IMR-90 (cell line): ENCODE data around the gene GRIK3. TPM values are rescaled to one million over a fixed set of nuclear protein-coding genes. Genes with fewer than 3 reads are reported as not detected.

Experiments used
- ATAC-seq: fragments of 200-7000 bp; cut with Tn5 transposase; 2 replicates; pipeline ENCODE4 v1.9.1; 2020; ENCODE audit warnings: low read depth, mild to moderate bottlenecking, moderate library complexity
- BruUV-seq: library from RNA; stranded (reverse); fragments of 400-500 nt; replicated peaks from 2 replicates; lab custom pipeline; 2021; lab: Mats Ljungman, UMichigan
- CTCF ChIA-PET: fragments of 300-600 bp; formaldehyde crosslinking; extraction: SDS; loops from one replicate; lab custom pipeline; 2021; ENCODE audit warnings: antibody characterized with exemption; lab: Yijun Ruan, JAX
- POLR2A ChIA-PET: fragments of 300-600 bp; sonication (Branson Sonifier 250); formaldehyde crosslinking; loops from one replicate; lab custom pipeline; 2022; ENCODE audit warnings: antibody characterized with exemption; ENCODE audit not compliant: unreplicated experiment; lab: Charles Lee
- DNase-seq: peaks from one replicate; pipeline ENCODE4 v3.0.0; 2013
- H2AFZ ChIP-seq: replicated peaks from 2 replicates; pipeline ENCODE3; 2013; ENCODE audit warnings: low read length, mild to moderate bottlenecking; ENCODE audit not compliant: poor library complexity
- H2AK5ac ChIP-seq: 2 replicates; pipeline ENCODE4 v1.6.1; 2013; ENCODE audit warnings: low read depth, low read length, inconsistent platforms
- H2AK9ac ChIP-seq: replicated peaks from 2 replicates; pipeline ENCODE3; 2013; ENCODE audit warnings: mild to moderate bottlenecking, low read depth, low read length, moderate library complexity; ENCODE audit not compliant: poor library complexity
- H2BK120ac ChIP-seq: 2 replicates; pipeline ENCODE4 v1.6.1; 2013; ENCODE audit warnings: low read depth, low read length, inconsistent platforms
- H2BK15ac ChIP-seq: 3 replicates; pipeline ENCODE4 v1.6.1; 2013; ENCODE audit warnings: low read depth, low read length, inconsistent platforms
- H2BK20ac ChIP-seq: 2 replicates; pipeline ENCODE4 v1.6.1; 2013; ENCODE audit warnings: low read depth, mild to moderate bottlenecking, inconsistent platforms, low read length, moderate library complexity
- H2BK5ac ChIP-seq: 2 replicates; pipeline ENCODE4 v1.6.1; 2013; ENCODE audit warnings: mild to moderate bottlenecking, low read depth, low read length, inconsistent platforms; ENCODE audit not compliant: poor library complexity, severe bottlenecking
- H3K14ac ChIP-seq: replicated peaks from 2 replicates; pipeline ENCODE4 v1.6.1; 2013; ENCODE audit warnings: low read depth, low read length, inconsistent platforms
- H3K18ac ChIP-seq: 2 replicates; pipeline ENCODE4 v1.6.1; 2013; ENCODE audit warnings: low read depth, low read length, control low read depth
- H3K23ac ChIP-seq: 2 replicates; pipeline ENCODE4 v1.6.1; 2013; ENCODE audit warnings: low read depth, low read length, inconsistent platforms
- H3K27ac ChIP-seq: 2 replicates; pipeline ENCODE4 v1.5.1; 2013; ENCODE audit warnings: mild to moderate bottlenecking, control low read depth, low read length; ENCODE audit not compliant: insufficient read depth
- H3K27me3 ChIP-seq: 2 replicates; pipeline ENCODE4 v1.6.1; 2013; ENCODE audit warnings: low read length; ENCODE audit not compliant: control insufficient read depth, insufficient read depth
- H3K36me3 ChIP-seq: 2 replicates; pipeline ENCODE4 v1.6.1; 2013; ENCODE audit warnings: low read length, mixed read lengths; ENCODE audit not compliant: control insufficient read depth, insufficient read depth
- H3K4ac ChIP-seq: 2 replicates; pipeline ENCODE4 v1.6.1; 2013; ENCODE audit warnings: low read depth, low read length, inconsistent platforms
- H3K4me1 ChIP-seq: 2 replicates; pipeline ENCODE4 v1.6.1; 2013; ENCODE audit warnings: low read length, mixed read lengths; ENCODE audit not compliant: control insufficient read depth, insufficient read depth
- H3K4me2 ChIP-seq: 2 replicates; pipeline ENCODE4 v1.6.1; 2013; ENCODE audit warnings: low read depth, mild to moderate bottlenecking, control low read depth, low read length, moderate library complexity
- H3K4me3 ChIP-seq: 2 replicates; pipeline ENCODE4 v1.5.1; 2013; ENCODE audit warnings: low read depth, mild to moderate bottlenecking, control low read depth, low read length, moderate library complexity; ENCODE audit not compliant: insufficient read depth
- H3K56ac ChIP-seq: 2 replicates; pipeline ENCODE4 v1.6.1; 2013; ENCODE audit warnings: low read length, inconsistent platforms; ENCODE audit not compliant: insufficient read depth; ENCODE audit errors: extremely low read depth
- H3K79me1 ChIP-seq, 2 experiments: 2 replicates each; pipeline ENCODE4 v1.6.1; 2013; ENCODE audit warnings: low read length in 2 of 2, inconsistent platforms in 1 of 2, low read depth in 1 of 2
- H3K9ac ChIP-seq: 2 replicates; pipeline ENCODE4 v1.6.1; 2013; ENCODE audit warnings: low read depth, low read length, control low read depth
- H3K9me1 ChIP-seq: 2 replicates; pipeline ENCODE4 v1.6.1; 2013; ENCODE audit warnings: low read length, inconsistent platforms; ENCODE audit not compliant: insufficient read depth
- H3K9me3 ChIP-seq: 2 replicates; pipeline ENCODE4 v1.6.1; 2013; ENCODE audit warnings: low read length; ENCODE audit not compliant: control insufficient read depth, insufficient read depth
- H4K20me1 ChIP-seq: 2 replicates; pipeline ENCODE4 v1.6.1; 2013; ENCODE audit warnings: low read length, inconsistent platforms; ENCODE audit not compliant: insufficient read depth
- H4K5ac ChIP-seq: 2 replicates; pipeline ENCODE4 v1.6.1; 2013; ENCODE audit warnings: mild to moderate bottlenecking, low read depth, low read length, control low read depth
- H4K8ac ChIP-seq, 2 experiments: 2 replicates each; pipeline ENCODE4 v1.6.1; 2013; ENCODE audit warnings: low read depth in 2 of 2, low read length in 2 of 2, control low read depth in 1 of 2, inconsistent platforms in 1 of 2
- H4K91ac ChIP-seq: 2 replicates; pipeline ENCODE4 v1.6.1; 2013; ENCODE audit warnings: low read depth, low read length, inconsistent platforms; ENCODE audit not compliant: insufficient read depth
- BHLHE40 ChIP-seq: fragments of 150-350 bp; IDR thresholded peaks from 2 replicates; pipeline ENCODE4 v1.6.1; 2016; ENCODE audit warnings: mild to moderate bottlenecking, low read depth, low read length
- CEBPB ChIP-seq: IDR thresholded peaks from 2 replicates; pipeline ENCODE4 v1.6.1; 2012; ENCODE audit warnings: low read depth, low read length, improper control_type of control experiment
- CHD1 ChIP-seq: IDR thresholded peaks from 2 replicates; pipeline ENCODE4 v1.6.1; 2012; ENCODE audit warnings: low read depth, low read length, improper control_type of control experiment
- MAFK ChIP-seq: IDR thresholded peaks from 2 replicates; pipeline ENCODE4 v1.6.1; 2012; ENCODE audit warnings: low read depth, low read length, improper control_type of control experiment
- MXI1 ChIP-seq: IDR thresholded peaks from 2 replicates; pipeline ENCODE4 v1.6.1; 2012; ENCODE audit warnings: low read depth, mild to moderate bottlenecking, low read length, moderate library complexity, borderline replicate concordance
- NFE2L2 ChIP-seq: fragments of 150-350 bp; IDR thresholded peaks from 2 replicates; pipeline ENCODE4 v1.6.1; 2016; ENCODE audit warnings: low read depth, mild to moderate bottlenecking, low read length
- RAD21 ChIP-seq: IDR thresholded peaks from 2 replicates; pipeline ENCODE4 v1.6.1; 2012; ENCODE audit warnings: low read length, improper control_type of control experiment
- SMC3 ChIP-seq: fragments of 150-350 bp; IDR thresholded peaks from 2 replicates; pipeline ENCODE4 v1.6.1; 2016; ENCODE audit warnings: low read depth, mild to moderate bottlenecking, antibody characterized with exemption, low read length, moderate library complexity
- WGBS, 2 experiments: methylation state at CpG; one replicate each; pipeline versions ENCODE4 v1.1.5 to v1.1.7; 2013; ENCODE audit warnings: missing lambda C conversion rate in 2 of 2; ENCODE audit not compliant: insufficient read length in 1 of 2; ENCODE audit errors: extremely low coverage in 2 of 2; 5-methylcytosine and 5-hydroxymethylcytosine counted together
- dilution Hi-C: fragments of 300-500 bp; cut with HindIII; formaldehyde crosslinking; loops from one replicate; pipeline ENCODE4 v1.14.3; 2018; ENCODE audit warnings: low sequenced_read_pairs; ENCODE audit not compliant: unreplicated experiment
- in situ Hi-C: fragments of 300-500 bp; cut with MboI; formaldehyde crosslinking; loops from 3 replicates; pipeline ENCODE4 v1.14.3; 2019; ENCODE audit warnings: low sequenced_read_pairs, inconsistent platforms, mixed read lengths
- intact Hi-C: fragments of 100-400 bp; cut with micrococcal nuclease; formaldehyde crosslinking; loops from 2 replicates; pipeline ENCODE4 v1.10.0; 2022
- polyA plus RNA-seq, 3 experiments: library from polyadenylated mRNA; depleted of rRNA; stranded (reverse); fragments of >200 nt; gene quantifications; 2 replicates each; pipeline ENCODE4 v1.2.3, GENCODE V29; 2012; ENCODE audit warnings: low replicate concordance in 1 of 3
- total RNA-seq: library from RNA; depleted of rRNA; stranded (reverse); fragments of >200 nt; gene quantifications from 2 replicates; pipeline ENCODE4 v1.2.3, GENCODE V29; 2012
- TF ChIP-seq, protein P1 (sequence below): fragments of 150-350 bp; IDR thresholded peaks from 2 replicates; pipeline ENCODE4 v1.6.1; 2017; ENCODE audit warnings: mild to moderate bottlenecking, antibody characterized with exemption, low read length, low read depth
- TF ChIP-seq, protein P2 (sequence below): conservative IDR thresholded peaks from 2 replicates; pipeline ENCODE4 v1.5.1; 2012; ENCODE audit warnings: mild to moderate bottlenecking, low read depth, low read length, improper control_type of control experiment

Gene GRIK3
- total and polyA plus RNA-seq, 2 of the 4 experiments (the other 2 are of a cell fraction), result not detected

DNA sequence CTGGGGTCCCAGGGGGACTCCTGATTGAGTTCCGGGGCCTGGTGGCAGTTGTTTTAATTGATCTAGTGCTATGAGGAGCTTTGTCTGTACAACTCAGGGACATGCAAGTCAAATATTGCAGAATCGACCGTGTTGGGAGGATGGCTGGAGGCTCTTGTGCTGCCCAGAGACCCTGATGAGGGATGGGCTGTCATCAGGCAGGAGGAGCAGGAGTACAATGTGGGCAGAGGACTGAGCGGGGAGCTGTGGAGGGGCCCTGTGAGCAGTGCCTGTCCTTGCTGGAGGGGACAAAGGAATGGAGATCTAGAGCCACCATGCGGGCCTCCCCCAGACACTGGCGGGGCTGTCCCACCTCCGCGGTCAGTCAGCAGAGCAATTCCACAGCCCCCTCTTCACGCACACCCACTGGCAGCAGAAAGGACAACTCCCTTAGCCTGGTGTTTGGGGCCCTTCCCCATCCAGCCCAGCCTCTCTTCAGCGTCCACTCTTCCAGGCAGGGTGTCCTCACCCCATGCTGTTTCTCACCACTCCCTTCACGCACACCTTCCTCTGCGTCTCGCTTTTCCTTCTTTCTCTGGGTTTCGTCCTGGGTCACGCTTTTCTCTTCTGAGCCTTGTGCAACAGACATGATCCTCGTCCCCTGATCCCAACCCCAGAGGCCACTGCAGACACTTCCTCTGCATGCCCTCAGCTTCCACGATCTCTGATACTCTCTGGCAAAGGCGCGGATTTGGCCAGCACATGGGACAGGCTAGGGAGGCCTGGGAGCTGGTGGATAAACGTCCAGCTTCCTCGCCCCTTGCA, 122.6 kb downstream of the GRIK3 start:
- H2AK5ac ChIP-seq, result no peak overlapping the region
- H3K4ac ChIP-seq, result no peak overlapping the region
- no peaks in the 10 kb centered on the region for H3K36me3 ChIP-seq
- no peaks in the 10 kb centered on the region for H3K4me1 ChIP-seq
- H3K14ac ChIP-seq, result no peak overlapping the region
- no peaks in the 10 kb centered on the region for H3K9me1 ChIP-seq
- no peak overlapping the region for H3K18ac ChIP-seq
- 46% methylated on average over 8 of the region's 21 CpGs; no CpG with 5 or more reads in 1 of the 2 experiments for WGBS, 2 experiments
- no peak overlapping the region for H3K23ac ChIP-seq
- ChIA-PET CTCF (no interaction called here), POLR2A (no interaction called here)
- intact Hi-C loops, result no loop called here
- no peaks in the 10 kb centered on the region for H3K27me3 ChIP-seq
- no peak overlapping the region for H2BK5ac ChIP-seq
- no peak for ATAC-seq
- no peak for DNase-seq
- H2AFZ ChIP-seq, result no peak overlapping the region
- no peak overlapping the region for H3K4me2 ChIP-seq
- no peaks in the 10 kb centered on the region for H3K79me1 ChIP-seq
- H2BK20ac ChIP-seq, result no peak overlapping the region
- H2BK120ac ChIP-seq, result no peak overlapping the region
- H4K20me1 ChIP-seq, result no peaks in the 10 kb centered on the region
- no peak overlapping the region for H3K56ac ChIP-seq
- H4K8ac ChIP-seq, result no peak overlapping the region
- TF ChIP-seq, protein P1, sequence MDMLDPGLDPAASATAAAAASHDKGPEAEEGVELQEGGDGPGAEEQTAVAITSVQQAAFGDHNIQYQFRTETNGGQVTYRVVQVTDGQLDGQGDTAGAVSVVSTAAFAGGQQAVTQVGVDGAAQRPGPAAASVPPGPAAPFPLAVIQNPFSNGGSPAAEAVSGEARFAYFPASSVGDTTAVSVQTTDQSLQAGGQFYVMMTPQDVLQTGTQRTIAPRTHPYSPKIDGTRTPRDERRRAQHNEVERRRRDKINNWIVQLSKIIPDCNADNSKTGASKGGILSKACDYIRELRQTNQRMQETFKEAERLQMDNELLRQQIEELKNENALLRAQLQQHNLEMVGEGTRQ, result no peak
- no peak for TF ChIP-seq MAFK
- no peak for TF ChIP-seq NFE2L2
- no peak for TF ChIP-seq MXI1
- TF ChIP-seq CEBPB, result no peak
- TF ChIP-seq SMC3, result no peak
- TF ChIP-seq BHLHE40, result no peak
- TF ChIP-seq CHD1, result no peak
- TF ChIP-seq, protein P2, sequence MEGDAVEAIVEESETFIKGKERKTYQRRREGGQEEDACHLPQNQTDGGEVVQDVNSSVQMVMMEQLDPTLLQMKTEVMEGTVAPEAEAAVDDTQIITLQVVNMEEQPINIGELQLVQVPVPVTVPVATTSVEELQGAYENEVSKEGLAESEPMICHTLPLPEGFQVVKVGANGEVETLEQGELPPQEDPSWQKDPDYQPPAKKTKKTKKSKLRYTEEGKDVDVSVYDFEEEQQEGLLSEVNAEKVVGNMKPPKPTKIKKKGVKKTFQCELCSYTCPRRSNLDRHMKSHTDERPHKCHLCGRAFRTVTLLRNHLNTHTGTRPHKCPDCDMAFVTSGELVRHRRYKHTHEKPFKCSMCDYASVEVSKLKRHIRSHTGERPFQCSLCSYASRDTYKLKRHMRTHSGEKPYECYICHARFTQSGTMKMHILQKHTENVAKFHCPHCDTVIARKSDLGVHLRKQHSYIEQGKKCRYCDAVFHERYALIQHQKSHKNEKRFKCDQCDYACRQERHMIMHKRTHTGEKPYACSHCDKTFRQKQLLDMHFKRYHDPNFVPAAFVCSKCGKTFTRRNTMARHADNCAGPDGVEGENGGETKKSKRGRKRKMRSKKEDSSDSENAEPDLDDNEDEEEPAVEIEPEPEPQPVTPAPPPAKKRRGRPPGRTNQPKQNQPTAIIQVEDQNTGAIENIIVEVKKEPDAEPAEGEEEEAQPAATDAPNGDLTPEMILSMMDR, result no peak
- TF ChIP-seq RAD21, result no peak
- no peak overlapping the region for H4K5ac ChIP-seq
- H2BK15ac ChIP-seq, result no peak overlapping the region
- dilution Hi-C loops, result no loop called here
- H3K27ac ChIP-seq, result no peak overlapping the region
- no peak overlapping the region for H4K91ac ChIP-seq
- no peak overlapping the region for H3K9ac ChIP-seq
- no TSS peak for BruUV-seq
- in situ Hi-C loops, result no loop called here
- no peak overlapping the region for H2AK9ac ChIP-seq
- no peak overlapping the region for H3K4me3 ChIP-seq
- H3K9me3 ChIP-seq, result no peaks in the 10 kb centered on the region
